DND-41 (cell line): Measurements from ENCODE around the gene EEF2K.
A peak's percentile ranks its signal among the peaks of the same experiment; 100 is the strongest.

Source experiments
- ATAC-seq: fragments of 200-7000 bp; cut with Tn5 transposase; 3 replicates; pipeline ENCODE4 v1.9.1; 2021; ENCODE audit warnings: low read depth; ENCODE audit not compliant: insufficient read depth
- DNase-seq: peaks from one replicate; pipeline ENCODE4 v3.0.0-alpha.2; 2020
- H2AFZ ChIP-seq: 2 replicates; pipeline ENCODE4 v1.6.0; 2012; ENCODE audit warnings: low read depth, low read length
- H3K27ac ChIP-seq: 2 replicates; pipeline ENCODE4 v1.5.1; 2012; ENCODE audit warnings: low read length, inconsistent platforms
- H3K27me3 ChIP-seq: fragments of 200-600 bp; sonication (generic); 2 replicates; pipeline ENCODE4 v1.6.0; 2012; ENCODE audit warnings: low read length, mild to moderate bottlenecking, inconsistent platforms; ENCODE audit not compliant: insufficient read depth, poor library complexity
- H3K36me3 ChIP-seq: 2 replicates; pipeline ENCODE4 v1.5.1; 2012; ENCODE audit warnings: low read length, inconsistent platforms; ENCODE audit not compliant: insufficient read depth
- H3K4me1 ChIP-seq: 2 replicates; pipeline ENCODE4 v1.5.1; 2012; ENCODE audit warnings: mild to moderate bottlenecking, low read length; ENCODE audit not compliant: insufficient read depth
- H3K4me2 ChIP-seq: 2 replicates; pipeline ENCODE4 v1.6.0; 2012; ENCODE audit warnings: mild to moderate bottlenecking, moderate library complexity, low read length, inconsistent platforms; ENCODE audit not compliant: insufficient read depth
- H3K4me3 ChIP-seq, 2 experiments: fragments of 200-600 bp in 1 of 2; shearing (Covaris generic) in 1 of 2; 2 replicates each; pipeline ENCODE4 v1.5.1; 2012 to 2016; ENCODE audit warnings: inconsistent platforms in 2 of 2, low read length in 2 of 2, mild to moderate bottlenecking in 2 of 2, low read depth in 1 of 2, moderate library complexity in 1 of 2
- H3K79me2 ChIP-seq: 2 replicates; pipeline ENCODE4 v1.6.0; 2012; ENCODE audit warnings: low read length, inconsistent platforms; ENCODE audit not compliant: insufficient read depth
- H3K9ac ChIP-seq: 2 replicates; pipeline ENCODE4 v1.6.0; 2012; ENCODE audit warnings: low read depth, mild to moderate bottlenecking, inconsistent platforms, low read length, moderate library complexity
- H3K9me3 ChIP-seq: 2 replicates; pipeline ENCODE4 v1.5.1; 2012; ENCODE audit warnings: low read length, moderate library complexity, mild to moderate bottlenecking, inconsistent platforms; ENCODE audit not compliant: insufficient read depth, severe bottlenecking
- H4K20me1 ChIP-seq: 2 replicates; pipeline ENCODE4 v1.6.0; 2012; ENCODE audit warnings: low read length; ENCODE audit not compliant: insufficient read depth
- EZH2 ChIP-seq: IDR thresholded peaks from 3 replicates; pipeline ENCODE4 v1.6.1; 2012; ENCODE audit warnings: borderline replicate concordance, low read depth, mild to moderate bottlenecking, moderate library complexity, low read length, inconsistent platforms; ENCODE audit not compliant: severe bottlenecking
- TF ChIP-seq, protein P1 (sequence below): IDR thresholded peaks from 2 replicates; pipeline ENCODE4 v1.5.1; 2012; ENCODE audit warnings: borderline replicate concordance, low read length, moderate library complexity, mild to moderate bottlenecking; ENCODE audit not compliant: poor library complexity, severe bottlenecking; ENCODE audit errors: extremely low read depth

Gene EEF2K

DNA sequence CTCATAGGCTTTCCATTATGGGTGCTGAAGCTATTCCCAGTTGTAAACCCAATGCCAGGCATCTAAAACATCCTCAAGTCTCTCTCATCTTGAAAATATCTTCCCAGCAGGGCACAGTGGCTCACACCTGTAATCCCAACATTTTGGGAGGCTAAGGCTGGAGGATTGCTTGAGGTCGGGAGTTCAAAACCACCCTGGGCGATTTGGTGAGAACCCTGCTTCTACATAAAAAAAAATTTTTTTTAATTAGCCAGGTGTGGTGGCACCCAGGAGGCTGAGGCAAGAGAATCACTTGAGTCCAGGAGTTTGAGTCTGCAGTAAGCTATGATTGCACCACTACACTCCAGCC, 13.0 kb upstream of the EEF2K start:
- H3K27me3 ChIP-seq = no peaks in the 10 kb centered on the region
- no peaks in the 10 kb centered on the region for H4K20me1 ChIP-seq
- no peak overlapping the region for H3K4me3 ChIP-seq
- H3K4me1 ChIP-seq = peaks cover 65% of the 10 kb centered on the region
- H3K9ac ChIP-seq = no peak overlapping the region
- peak overlapping the region; percentile 97; the same call in 1 of the 2 replicates for H3K4me2 ChIP-seq
- no peaks in the 10 kb centered on the region for H3K36me3 ChIP-seq
- no peak for DNase-seq
- H3K27ac ChIP-seq = no peak overlapping the region
- H3K79me2 ChIP-seq = no peaks in the 10 kb centered on the region
- no peak for ATAC-seq
- TF ChIP-seq, protein P1, sequence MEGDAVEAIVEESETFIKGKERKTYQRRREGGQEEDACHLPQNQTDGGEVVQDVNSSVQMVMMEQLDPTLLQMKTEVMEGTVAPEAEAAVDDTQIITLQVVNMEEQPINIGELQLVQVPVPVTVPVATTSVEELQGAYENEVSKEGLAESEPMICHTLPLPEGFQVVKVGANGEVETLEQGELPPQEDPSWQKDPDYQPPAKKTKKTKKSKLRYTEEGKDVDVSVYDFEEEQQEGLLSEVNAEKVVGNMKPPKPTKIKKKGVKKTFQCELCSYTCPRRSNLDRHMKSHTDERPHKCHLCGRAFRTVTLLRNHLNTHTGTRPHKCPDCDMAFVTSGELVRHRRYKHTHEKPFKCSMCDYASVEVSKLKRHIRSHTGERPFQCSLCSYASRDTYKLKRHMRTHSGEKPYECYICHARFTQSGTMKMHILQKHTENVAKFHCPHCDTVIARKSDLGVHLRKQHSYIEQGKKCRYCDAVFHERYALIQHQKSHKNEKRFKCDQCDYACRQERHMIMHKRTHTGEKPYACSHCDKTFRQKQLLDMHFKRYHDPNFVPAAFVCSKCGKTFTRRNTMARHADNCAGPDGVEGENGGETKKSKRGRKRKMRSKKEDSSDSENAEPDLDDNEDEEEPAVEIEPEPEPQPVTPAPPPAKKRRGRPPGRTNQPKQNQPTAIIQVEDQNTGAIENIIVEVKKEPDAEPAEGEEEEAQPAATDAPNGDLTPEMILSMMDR = no peak
- TF ChIP-seq EZH2 = no peak
- no peaks in the 10 kb centered on the region for H3K9me3 ChIP-seq
- H2AFZ ChIP-seq = no peak overlapping the region

DNA sequence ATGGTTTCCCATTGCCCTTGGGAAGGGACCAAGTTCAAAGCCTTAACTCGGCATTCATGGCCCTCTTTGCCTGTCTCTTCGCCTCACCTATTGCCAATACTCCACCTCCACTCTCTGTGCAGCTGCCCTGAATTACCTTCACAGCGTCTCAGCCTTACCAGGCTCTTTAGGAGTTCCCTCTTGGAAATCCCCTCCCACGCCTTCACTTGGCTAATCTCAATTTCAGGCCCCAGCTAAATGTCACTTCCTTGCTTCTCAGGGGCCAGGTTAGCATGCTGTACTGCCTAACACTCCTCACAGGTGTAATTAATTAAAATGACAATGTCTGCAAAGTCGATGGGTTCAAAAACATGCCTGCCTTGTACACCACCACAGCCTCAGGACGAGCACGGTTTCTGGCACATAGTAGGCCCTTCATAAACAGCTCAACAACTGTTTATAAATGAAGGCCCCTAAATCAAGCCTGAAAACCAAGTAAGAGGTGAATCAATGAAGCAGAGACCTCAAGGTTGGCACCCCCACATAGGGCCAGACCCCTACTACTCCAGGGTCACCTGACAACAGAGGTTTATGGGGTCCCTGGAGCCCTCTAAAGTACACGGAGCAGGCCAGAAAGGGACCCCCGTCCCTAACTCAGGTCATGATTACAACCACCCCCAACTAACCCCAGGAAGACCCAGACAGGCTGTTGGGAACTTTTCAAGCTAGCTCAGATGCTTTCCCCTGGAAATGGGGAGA, 11.2 kb upstream of the EEF2K start:
- DNase-seq (no peak), ATAC-seq (no peak)
- Histone ChIP-seq H3K27me3 (no peaks in the 10 kb centered on the region), H3K4me2 (peak overlapping the region; percentile 87), H3K79me2 (no peaks in the 10 kb centered on the region), H3K4me1 (peaks cover 47% of the 10 kb centered on the region), H2AFZ (no peak overlapping the region; the same call in 1 of the 2 replicates), H3K4me3 (peak overlapping the region in 1 of 2 experiments; percentile 70; a peak in 2 of 4 replicates), H4K20me1 (no peaks in the 10 kb centered on the region), H3K27ac (0 out of 2 replicates have a peak overlapping the region, but pooled peaks have one; percentile 6), H3K9ac (peak overlapping the region; percentile 7; the same call in 1 of the 2 replicates), H3K36me3 (no peaks in the 10 kb centered on the region), H3K9me3 (no peaks in the 10 kb centered on the region)
- TF ChIP-seq EZH2 = no peak
- TF ChIP-seq, protein P1 = no peak

DNA sequence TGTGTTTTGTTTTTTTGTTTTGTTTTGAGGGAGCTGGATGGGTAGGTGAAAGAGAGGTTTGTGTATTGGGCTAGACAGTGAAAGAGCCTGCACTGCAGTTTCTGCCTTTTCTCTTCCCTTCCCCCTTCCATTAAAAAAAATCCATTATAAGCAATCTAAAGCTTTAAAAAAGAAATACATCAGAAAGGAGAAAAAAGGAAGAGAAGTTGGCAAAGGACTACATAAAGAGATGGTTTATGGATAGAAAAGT, 10.7 kb upstream of the EEF2K start:
- Histone ChIP-seq H3K4me3 (peak overlapping the region in 1 of 2 experiments; percentile 70; a peak in 2 of 4 replicates), H3K9ac (peak overlapping the region; percentile 7; the same call in 1 of the 2 replicates)

More for the DNA sequence above, 10.7 kb upstream of the EEF2K start:
- Histone ChIP-seq H3K4me2 (peak overlapping the region; percentile 87), H3K79me2 (no peaks in the 10 kb centered on the region), H4K20me1 (no peaks in the 10 kb centered on the region), H2AFZ (no peak overlapping the region; the same call in 1 of the 2 replicates), H3K4me1 (peaks cover 43% of the 10 kb centered on the region), H3K36me3 (no peaks in the 10 kb centered on the region), H3K27me3 (no peaks in the 10 kb centered on the region), H3K27ac (0 out of 2 replicates have a peak overlapping the region, but pooled peaks have one; percentile 6), H3K9me3 (no peaks in the 10 kb centered on the region)
- TF ChIP-seq EZH2 = no peak
- TF ChIP-seq, protein P1 = no peak
- no peak for ATAC-seq
- no peak for DNase-seq
